ENCODE results near the gene MAML2. TPM values are rescaled to one million over a fixed set of nuclear protein-coding genes. Genes with fewer than 3 reads are reported as not detected.

The MAML2 gene
- polyA plus RNA-seq, 3 donors: 0.57 to 7.6 (median 1.2) TPM

- Histone ChIP-seq H3K27ac (ENCODE audit: low read depth in 1 of 2, low read length in 2 of 2) (no peak overlapping the region), H3K4me3 (replicated peaks in 1 of 3; ENCODE audit: low read depth in 2 of 3, low read length in 3 of 3) (no peak overlapping the region), H2AFZ (ENCODE audit: insufficient read depth, low read depth, low read length, poor library complexity, severe bottlenecking) (no peak overlapping the region), H3K4me2 (replicated peaks; ENCODE audit: extremely low read depth, low read length, poor library complexity, severe bottlenecking) (no peak overlapping the region), H3K79me2 (ENCODE audit: insufficient read depth, low read length) (no peaks in the 10 kb centered on the region), H3K27me3 (ENCODE audit: control insufficient read depth in 2 of 2, insufficient read depth in 2 of 2, low read length in 2 of 2) (no peaks in the 10 kb centered on the region), H3K4me1 (ENCODE audit: control insufficient read depth in 1 of 2, insufficient read depth in 2 of 2, low read length in 2 of 2) (peaks cover 31 to 48% of the 10 kb centered on the region in 2 donors), H4K20me1 (ENCODE audit: insufficient read depth, low read length) (peaks cover 17% of the 10 kb centered on the region), H3K9ac (ENCODE audit: insufficient read depth, low read length, poor library complexity, severe bottlenecking) (no peak overlapping the region), H3K36me3 (replicated peaks in 1 of 2; ENCODE audit: control insufficient read depth in 1 of 2, insufficient read depth in 2 of 2, low read length in 2 of 2) (no peaks in the 10 kb centered on the region), H3K9me3 (replicated peaks in 1 of 2; ENCODE audit: control insufficient read depth in 1 of 2, insufficient read depth in 1 of 2, low read length in 2 of 2) (no peaks in the 10 kb centered on the region)
- intact Hi-C loops (cut with micrococcal nuclease): no loop called here
- Mint-ChIP-seq H3K36me3 (peaks cover 15 to 19% of the 10 kb centered on the region in 2 donors), H3K27me3 (ENCODE audit: low read depth in 3 of 3) (peaks cover 0 to 1% (median 0%) of the 10 kb centered on the region in 3 donors), H3K27ac (peak overlapping the region in 2 of 7 donors; percentile 2 to 29), H3K9me3 (no peaks in the 10 kb centered on the region), H3K4me1 (peaks cover 49% of the 10 kb centered on the region), H3K4me3 (peak overlapping the region in 1 of 2 donors; percentile 14)
- no peak for DNase-seq
- WGBS (ENCODE audit: insufficient coverage): 51% methylated on average over 6 of the region's 6 CpGs
- TF ChIP-seq, protein P1, sequence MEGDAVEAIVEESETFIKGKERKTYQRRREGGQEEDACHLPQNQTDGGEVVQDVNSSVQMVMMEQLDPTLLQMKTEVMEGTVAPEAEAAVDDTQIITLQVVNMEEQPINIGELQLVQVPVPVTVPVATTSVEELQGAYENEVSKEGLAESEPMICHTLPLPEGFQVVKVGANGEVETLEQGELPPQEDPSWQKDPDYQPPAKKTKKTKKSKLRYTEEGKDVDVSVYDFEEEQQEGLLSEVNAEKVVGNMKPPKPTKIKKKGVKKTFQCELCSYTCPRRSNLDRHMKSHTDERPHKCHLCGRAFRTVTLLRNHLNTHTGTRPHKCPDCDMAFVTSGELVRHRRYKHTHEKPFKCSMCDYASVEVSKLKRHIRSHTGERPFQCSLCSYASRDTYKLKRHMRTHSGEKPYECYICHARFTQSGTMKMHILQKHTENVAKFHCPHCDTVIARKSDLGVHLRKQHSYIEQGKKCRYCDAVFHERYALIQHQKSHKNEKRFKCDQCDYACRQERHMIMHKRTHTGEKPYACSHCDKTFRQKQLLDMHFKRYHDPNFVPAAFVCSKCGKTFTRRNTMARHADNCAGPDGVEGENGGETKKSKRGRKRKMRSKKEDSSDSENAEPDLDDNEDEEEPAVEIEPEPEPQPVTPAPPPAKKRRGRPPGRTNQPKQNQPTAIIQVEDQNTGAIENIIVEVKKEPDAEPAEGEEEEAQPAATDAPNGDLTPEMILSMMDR (IDR thresholded peaks at IDR 0.05): no peak
Measured at GRCh38 chr11:96313163-96313562, 29.8 kb downstream of the MAML2 start.

DNA sequence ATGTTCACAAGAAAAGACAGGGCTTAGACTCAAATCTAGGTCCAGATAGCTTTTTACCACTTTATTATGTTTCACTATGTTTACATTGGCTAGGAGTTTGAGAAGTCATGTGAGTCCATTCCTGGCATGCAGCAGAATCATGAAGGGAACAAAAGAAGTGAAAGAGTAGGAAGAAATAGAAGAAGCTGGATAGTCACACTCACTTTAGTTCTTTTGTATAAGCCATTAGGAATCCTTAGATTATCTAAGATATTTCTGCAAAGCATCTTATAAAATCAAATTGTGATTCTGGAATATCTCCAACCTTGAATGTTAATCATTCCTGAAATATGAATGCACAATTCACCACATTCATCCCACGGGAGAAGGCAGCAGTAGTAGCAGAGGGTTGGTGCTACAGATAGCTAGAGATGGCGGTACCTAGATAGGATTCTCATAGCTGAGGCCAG, 31.9 kb downstream of the MAML2 start:
- WGBS (ENCODE audit: insufficient coverage): no CpG with 5 or more reads among the region's 2 CpGs
- Mint-ChIP-seq H3K4me1 (peaks cover 53% of the 10 kb centered on the region), H3K9me3 (no peaks in the 10 kb centered on the region), H3K27me3 (ENCODE audit: low read depth in 3 of 3) (no peaks in the 10 kb centered on the region), H3K36me3 (peaks cover 7 to 9% of the 10 kb centered on the region in 2 donors), H3K27ac (no peak overlapping the region), H3K4me3 (no peak overlapping the region)
- Histone ChIP-seq H3K27me3 (ENCODE audit: control insufficient read depth in 2 of 2, insufficient read depth in 2 of 2, low read length in 2 of 2) (no peaks in the 10 kb centered on the region), H3K4me2 (replicated peaks; ENCODE audit: extremely low read depth, low read length, poor library complexity, severe bottlenecking) (no peak overlapping the region), H4K20me1 (ENCODE audit: insufficient read depth, low read length) (peaks cover 20% of the 10 kb centered on the region), H2AFZ (ENCODE audit: insufficient read depth, low read depth, low read length, poor library complexity, severe bottlenecking) (no peak overlapping the region), H3K4me1 (ENCODE audit: control insufficient read depth in 1 of 2, insufficient read depth in 2 of 2, low read length in 2 of 2) (peaks cover 24 to 43% of the 10 kb centered on the region in 2 donors), H3K9me3 (replicated peaks in 1 of 2; ENCODE audit: control insufficient read depth in 1 of 2, insufficient read depth in 1 of 2, low read length in 2 of 2) (no peaks in the 10 kb centered on the region), H3K79me2 (ENCODE audit: insufficient read depth, low read length) (no peaks in the 10 kb centered on the region), H3K27ac (ENCODE audit: low read depth in 1 of 2, low read length in 2 of 2) (no peak overlapping the region), H3K36me3 (replicated peaks in 1 of 2; ENCODE audit: control insufficient read depth in 1 of 2, insufficient read depth in 2 of 2, low read length in 2 of 2) (no peaks in the 10 kb centered on the region), H3K4me3 (replicated peaks in 1 of 3; ENCODE audit: low read depth in 2 of 3, low read length in 3 of 3) (no peak overlapping the region), H3K9ac (ENCODE audit: insufficient read depth, low read length, poor library complexity, severe bottlenecking) (no peak overlapping the region)
- intact Hi-C loops (cut with micrococcal nuclease): no loop called here
- no peak for DNase-seq
- TF ChIP-seq, protein P1 (IDR thresholded peaks at IDR 0.05): no peak
